ENCODE measurements around the gene APIP.

Gene APIP

DNA sequence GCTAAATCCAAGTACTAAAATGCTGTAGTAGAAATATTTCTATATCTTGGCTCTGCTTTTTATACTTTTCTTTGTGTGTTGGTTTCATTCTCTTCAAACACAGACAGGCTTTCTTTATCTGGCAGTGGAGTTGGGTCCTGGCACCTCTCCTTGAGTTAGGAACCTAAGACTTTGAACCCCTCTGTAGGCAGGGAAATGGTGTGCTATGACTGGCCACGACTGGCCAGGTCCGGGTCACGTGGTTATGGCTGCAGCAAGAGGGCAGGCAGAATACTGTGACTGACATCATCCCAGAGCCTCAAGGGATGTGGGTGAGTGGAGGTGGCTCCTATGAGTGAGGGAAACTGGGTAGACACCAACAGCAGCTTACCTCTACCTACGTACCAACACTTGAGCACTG is 42.0 kb downstream of the APIP start:
- CTCF ChIA-PET, result no interaction called here
- POLR2A ChIA-PET, result no interaction called here
- TF ChIP-seq FOXM1 (IDR thresholded peaks at IDR 0.05; ENCODE audit: borderline replicate concordance) (no peak), ELF4 (IDR thresholded peaks at IDR 0.05) (no peak), ARNT (IDR thresholded peaks at IDR 0.05) (no peak), CTBP1 (IDR thresholded peaks at IDR 0.05; ENCODE audit: borderline replicate concordance) (no peak), FOXK2 (IDR thresholded peaks at IDR 0.05) (no peak), BHLHE40 (IDR thresholded peaks at IDR 0.05; ENCODE audit: borderline replicate concordance) (no peak), FOXA1 (IDR thresholded peaks at IDR 0.05) (no peak), SP1 (IDR thresholded peaks at IDR 0.05) (no peak), ZNF384 (IDR thresholded peaks at IDR 0.05) (no peak), NFRKB (IDR thresholded peaks at IDR 0.05) (no peak), L3MBTL2 (conservative IDR thresholded peaks at IDR 0.05) (no peak), HDGF (IDR thresholded peaks at IDR 0.05; ENCODE audit: borderline replicate concordance) (no peak), LEF1 (IDR thresholded peaks at IDR 0.05; ENCODE audit: borderline replicate concordance) (no peak), SUZ12 (IDR thresholded peaks at IDR 0.05) (no peak), TARDBP (IDR thresholded peaks at IDR 0.05) (no peak)
- TF ChIP-seq, protein P1, sequence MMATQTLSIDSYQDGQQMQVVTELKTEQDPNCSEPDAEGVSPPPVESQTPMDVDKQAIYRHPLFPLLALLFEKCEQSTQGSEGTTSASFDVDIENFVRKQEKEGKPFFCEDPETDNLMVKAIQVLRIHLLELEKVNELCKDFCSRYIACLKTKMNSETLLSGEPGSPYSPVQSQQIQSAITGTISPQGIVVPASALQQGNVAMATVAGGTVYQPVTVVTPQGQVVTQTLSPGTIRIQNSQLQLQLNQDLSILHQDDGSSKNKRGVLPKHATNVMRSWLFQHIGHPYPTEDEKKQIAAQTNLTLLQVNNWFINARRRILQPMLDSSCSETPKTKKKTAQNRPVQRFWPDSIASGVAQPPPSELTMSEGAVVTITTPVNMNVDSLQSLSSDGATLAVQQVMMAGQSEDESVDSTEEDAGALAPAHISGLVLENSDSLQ (IDR thresholded peaks at IDR 0.05), result no peak
- DNase-seq (ENCODE audit: extremely low spot score), result no peak

GRCh38 chr11:34870548-34871196 is 45.5 kb downstream of the APIP start:
- POLR2A ChIA-PET, result no interaction called here
- DNase-seq (ENCODE audit: extremely low spot score), result no peak
- CTCF ChIA-PET, result no interaction called here
- TF ChIP-seq, protein P1 (IDR thresholded peaks at IDR 0.05), result no peak
- TF ChIP-seq BHLHE40 (IDR thresholded peaks at IDR 0.05; ENCODE audit: borderline replicate concordance) (no peak), FOXM1 (IDR thresholded peaks at IDR 0.05; ENCODE audit: borderline replicate concordance) (no peak)

GRCh38 chr11:34869425-34869824 is 46.8 kb downstream of the APIP start:
- TF ChIP-seq FOXA1 (IDR thresholded peaks at IDR 0.05) (no peak), CTBP1 (IDR thresholded peaks at IDR 0.05; ENCODE audit: borderline replicate concordance) (no peak), LEF1 (IDR thresholded peaks at IDR 0.05; ENCODE audit: borderline replicate concordance) (no peak), ARNT (IDR thresholded peaks at IDR 0.05) (no peak), FOXM1 (IDR thresholded peaks at IDR 0.05; ENCODE audit: borderline replicate concordance) (no peak), ELF4 (IDR thresholded peaks at IDR 0.05) (no peak), L3MBTL2 (conservative IDR thresholded peaks at IDR 0.05) (no peak), FOXK2 (IDR thresholded peaks at IDR 0.05) (no peak), NFRKB (IDR thresholded peaks at IDR 0.05) (no peak), ZNF384 (IDR thresholded peaks at IDR 0.05) (no peak), BHLHE40 (IDR thresholded peaks at IDR 0.05; ENCODE audit: borderline replicate concordance) (no peak), TARDBP (IDR thresholded peaks at IDR 0.05) (no peak), SP1 (IDR thresholded peaks at IDR 0.05) (no peak), SUZ12 (IDR thresholded peaks at IDR 0.05) (no peak), HDGF (IDR thresholded peaks at IDR 0.05; ENCODE audit: borderline replicate concordance) (no peak)
- TF ChIP-seq, protein P1 (IDR thresholded peaks at IDR 0.05), result no peak
- CTCF ChIA-PET, result interaction anchor here (0.7 kb wide), 1 partner anchor 274 kb away, joined by 3 read pairs; no protein-coding TSS in a partner anchor
- peak; percentile 28 for DNase-seq (ENCODE audit: extremely low spot score)
- POLR2A ChIA-PET, result no interaction called here

- POLR2A ChIA-PET, result no interaction called here
- no peak for DNase-seq (ENCODE audit: extremely low spot score)
- CTCF ChIA-PET, result no interaction called here
- TF ChIP-seq CTBP1 (IDR thresholded peaks at IDR 0.05; ENCODE audit: borderline replicate concordance), result no peak
- no peak for TF ChIP-seq TARDBP (IDR thresholded peaks at IDR 0.05)
- TF ChIP-seq, protein P1 (IDR thresholded peaks at IDR 0.05), result no peak
- TF ChIP-seq LEF1 (IDR thresholded peaks at IDR 0.05; ENCODE audit: borderline replicate concordance), result no peak
- TF ChIP-seq ARNT (IDR thresholded peaks at IDR 0.05), result no peak
These were observed 49.8 kb downstream of the APIP start for GRCh38 chr11:34866375-34866774.

- ChIA-PET POLR2A (no interaction called here), CTCF (no interaction called here)
- no peak for DNase-seq (ENCODE audit: extremely low spot score)
- TF ChIP-seq, protein P1 (IDR thresholded peaks at IDR 0.05), result no peak
- TF ChIP-seq L3MBTL2 (conservative IDR thresholded peaks at IDR 0.05), result no peak
- no peak for TF ChIP-seq ARNT (IDR thresholded peaks at IDR 0.05)
- TF ChIP-seq FOXA1 (IDR thresholded peaks at IDR 0.05), result no peak
- TF ChIP-seq CTBP1 (IDR thresholded peaks at IDR 0.05; ENCODE audit: borderline replicate concordance), result no peak
- no peak for TF ChIP-seq ZNF384 (IDR thresholded peaks at IDR 0.05)
- no peak for TF ChIP-seq FOXM1 (IDR thresholded peaks at IDR 0.05; ENCODE audit: borderline replicate concordance)
- no peak for TF ChIP-seq SUZ12 (IDR thresholded peaks at IDR 0.05)
- TF ChIP-seq SP1 (IDR thresholded peaks at IDR 0.05), result no peak
- no peak for TF ChIP-seq ELF4 (IDR thresholded peaks at IDR 0.05)
- no peak for TF ChIP-seq BHLHE40 (IDR thresholded peaks at IDR 0.05; ENCODE audit: borderline replicate concordance)
- TF ChIP-seq HDGF (IDR thresholded peaks at IDR 0.05; ENCODE audit: borderline replicate concordance), result no peak
These were observed 50.9 kb downstream of the APIP start for GRCh38 chr11:34865261-34865660.

All from HEK293T (cell line).